Measurements from ENCODE around the gene KREMEN1. TPM values are rescaled to one million over a fixed set of nuclear protein-coding genes. Genes with fewer than 3 reads are reported as not detected.

Gene KREMEN1
- total RNA-seq, 1 experiment from 2014 or later: 5.8 TPM

- no peak for DNase-seq (ENCODE audit: low read depth)
These were observed 132.4 kb downstream of the KREMEN1 start for GRCh38 chr22:29205252-29205593.

DNA sequence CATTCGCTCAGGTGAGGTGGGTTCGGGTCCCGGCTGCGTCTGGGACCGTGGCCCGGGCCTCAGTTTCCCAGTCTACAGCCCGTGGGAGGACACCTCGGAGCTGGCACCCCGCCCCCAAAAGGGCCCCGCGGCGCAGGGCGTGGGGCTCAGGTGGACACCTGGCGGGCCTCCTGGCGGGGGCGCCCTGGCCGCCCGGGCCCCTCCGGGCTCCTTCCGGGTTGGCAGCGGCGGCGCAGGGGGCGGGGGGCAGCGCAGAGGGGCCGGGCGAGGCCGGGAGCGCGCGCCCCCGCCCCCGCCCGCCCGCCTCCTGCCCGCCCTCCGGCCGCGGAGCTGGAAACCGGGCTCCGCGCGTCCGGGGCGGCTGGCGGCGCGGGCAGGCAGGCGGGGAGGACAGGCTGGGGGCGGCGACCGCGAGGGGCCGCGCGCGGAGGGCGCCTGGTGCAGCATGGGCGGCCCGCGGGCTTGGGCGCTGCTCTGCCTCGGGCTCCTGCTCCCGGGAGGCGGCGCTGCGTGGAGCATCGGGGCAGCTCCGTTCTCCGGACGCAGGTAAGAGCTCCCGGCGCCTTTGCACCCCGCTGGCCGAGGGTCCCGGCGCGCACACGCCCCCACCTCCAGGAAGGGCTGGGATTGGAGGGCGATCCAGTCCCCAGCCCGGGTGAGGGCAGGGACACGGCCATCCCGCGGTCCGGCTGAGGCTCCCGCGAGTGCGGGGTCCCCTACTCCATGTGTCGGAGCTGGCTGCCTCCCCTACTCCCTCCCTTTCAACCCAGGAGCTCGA, 132.9 kb downstream of the KREMEN1 start, which contains the start of gene EMID1:
Gene EMID1, plus strand, starts transcription at position 303 of the 778 bp plus-strand sequence. Its CDS starts 143 bp downstream, at position 446.
- no peak for DNase-seq (ENCODE audit: low read depth)

GRCh38 chr22:29206372-29207242, 133.8 kb downstream of the KREMEN1 start:
- no peak for DNase-seq (ENCODE audit: low read depth)

DNA sequence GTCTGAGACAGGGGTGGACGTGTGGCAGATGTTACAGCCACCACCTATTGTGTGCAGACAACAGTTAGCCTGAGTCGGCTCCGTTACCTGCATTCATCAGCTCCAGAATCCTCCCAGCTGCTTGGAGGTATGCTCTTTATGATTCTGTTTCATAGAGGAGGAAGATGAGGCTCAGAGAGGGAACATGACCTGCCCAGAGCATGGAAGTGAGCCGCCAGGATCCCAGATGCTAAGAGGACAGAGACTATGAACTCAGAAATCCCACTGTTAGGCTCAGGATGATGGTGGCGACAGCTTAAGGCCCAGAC, 134.4 kb downstream of the KREMEN1 start:
- no peak for DNase-seq (ENCODE audit: low read depth)

- no peak for DNase-seq (ENCODE audit: low read depth)
These were observed 135.0 kb downstream of the KREMEN1 start for GRCh38 chr22:29207562-29208501.

- no peak for DNase-seq (ENCODE audit: low read depth)
These were observed 135.6 kb downstream of the KREMEN1 start for GRCh38 chr22:29208502-29208862.

GRCh38 chr22:29208879-29209623, 136.2 kb downstream of the KREMEN1 start:
- DNase-seq (ENCODE audit: low read depth): no peak

GRCh38 chr22:29209624-29209929, 136.7 kb downstream of the KREMEN1 start:
- no peak for DNase-seq (ENCODE audit: low read depth)

DNA sequence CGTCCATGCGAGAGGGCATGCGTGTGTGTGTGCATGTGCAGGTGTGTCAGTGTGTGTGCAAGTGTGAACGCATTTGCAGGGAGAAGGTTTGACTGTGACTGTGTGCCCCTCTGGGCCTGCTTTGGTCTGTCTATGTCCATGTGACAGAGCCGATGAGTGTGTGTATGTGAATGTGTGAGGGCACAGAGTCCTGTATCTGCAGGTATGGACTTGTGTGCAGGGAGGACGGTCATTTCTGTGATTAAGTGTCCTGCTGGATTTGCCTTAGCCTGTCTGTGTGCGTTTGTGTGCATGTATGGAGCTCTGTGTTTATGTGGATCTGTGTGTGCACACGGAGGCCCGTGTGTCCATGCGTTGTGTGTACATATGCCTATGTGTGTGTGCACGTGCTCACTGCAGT, 138.2 kb downstream of the KREMEN1 start:
- no peak for DNase-seq (ENCODE audit: low read depth)

GRCh38 chr22:29211466-29211865, 138.6 kb downstream of the KREMEN1 start:
- no peak for DNase-seq (ENCODE audit: low read depth)

- no peak for DNase-seq (ENCODE audit: low read depth)
These were observed 139.9 kb downstream of the KREMEN1 start for GRCh38 chr22:29212743-29213142.

DNA sequence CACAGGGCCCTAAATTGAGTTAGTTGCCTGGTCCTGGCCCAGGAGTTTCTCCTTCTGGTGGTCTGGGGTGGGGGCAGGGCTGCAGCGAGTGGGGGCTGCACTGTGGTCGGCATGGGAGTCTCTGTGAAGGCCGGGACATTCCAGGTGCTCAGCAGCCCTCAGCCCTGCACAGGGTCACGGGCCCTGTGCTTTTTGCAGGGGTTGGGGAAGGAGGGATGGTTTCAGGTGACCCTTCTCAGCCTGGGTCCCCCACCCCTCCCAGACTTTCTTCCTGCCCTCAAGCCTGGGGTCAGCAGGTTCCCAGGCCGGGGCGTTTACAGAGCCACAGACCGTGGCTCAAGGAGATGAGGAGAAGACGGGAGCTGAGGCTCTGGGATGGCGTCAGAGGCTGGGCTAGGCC, 140.7 kb downstream of the KREMEN1 start:
- DNase-seq (ENCODE audit: low read depth): no peak

DNA sequence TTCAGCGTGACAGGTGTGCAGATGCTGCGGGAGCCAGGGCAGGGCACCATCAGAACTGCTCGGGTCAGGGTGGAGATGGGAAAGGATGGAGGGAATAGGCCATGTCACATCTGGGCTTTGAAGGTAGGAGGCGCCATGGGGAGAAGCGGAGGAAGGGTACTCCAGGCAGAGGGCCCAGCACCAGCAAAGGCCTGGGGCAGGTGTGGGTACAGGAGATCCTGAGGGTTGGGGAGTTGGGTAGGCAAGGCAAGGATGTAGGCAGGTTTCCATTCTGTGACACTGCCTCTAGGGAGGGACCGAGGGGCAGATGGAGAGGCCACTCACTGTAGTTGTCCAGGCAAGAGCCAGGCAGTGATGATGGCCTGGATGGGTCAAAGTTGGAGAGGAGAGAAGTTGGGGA, 141.4 kb downstream of the KREMEN1 start:
- DNase-seq (ENCODE audit: low read depth): no peak

GRCh38 chr22:29215012-29215860, 142.4 kb downstream of the KREMEN1 start:
- no peak for DNase-seq (ENCODE audit: low read depth)

GRCh38 chr22:29216011-29216872, 143.4 kb downstream of the KREMEN1 start:
- no peak for DNase-seq (ENCODE audit: low read depth)

DNA sequence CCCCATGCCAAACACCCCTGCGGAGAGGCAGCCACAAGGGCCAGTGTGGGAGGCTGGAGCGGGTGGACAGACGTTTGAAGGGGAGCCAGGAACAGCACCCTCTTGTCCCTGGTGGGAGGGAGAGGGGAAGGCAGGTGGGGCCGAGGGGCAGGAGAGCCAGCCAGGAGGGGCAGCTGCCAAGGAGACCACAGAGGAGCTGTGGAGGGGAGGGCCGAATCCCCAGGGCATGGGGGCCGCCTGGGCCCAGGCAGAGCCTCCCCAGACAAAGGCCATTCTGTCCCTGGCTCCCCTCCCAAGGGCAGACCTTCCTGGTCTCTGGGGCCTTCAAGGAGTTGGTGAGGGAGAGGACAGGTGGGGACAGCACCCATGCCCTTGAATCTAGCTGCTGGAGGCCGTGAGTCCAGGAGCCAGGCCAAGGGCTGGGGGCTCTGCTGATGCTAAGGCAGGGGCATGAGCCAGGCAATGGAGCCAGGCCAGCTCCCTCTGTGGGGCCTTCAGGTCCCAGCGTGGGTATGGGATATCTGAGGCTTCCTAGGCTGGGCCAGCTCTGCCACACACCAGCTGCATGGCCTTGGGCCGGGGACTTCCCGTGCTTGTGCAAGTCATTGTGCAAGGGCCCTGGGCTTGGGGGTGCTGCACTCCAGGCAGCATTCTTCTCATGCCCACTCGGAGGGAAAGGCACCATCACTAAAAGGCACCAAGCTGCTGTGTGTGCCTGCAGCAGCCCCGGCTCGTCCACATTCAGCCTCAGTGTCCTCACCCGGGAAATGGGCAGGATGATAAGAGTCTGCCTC, 144.2 kb downstream of the KREMEN1 start:
- no peak for DNase-seq (ENCODE audit: low read depth)

Measured in LHCN-M2 (cell line).